OCI-LY7 (cell line): ENCODE data around the gene CLSTN2. TPM values are rescaled to one million over a fixed set of nuclear protein-coding genes. Genes with fewer than 3 reads are reported as not detected.

Experiments used
- BruUV-seq: library from RNA; stranded (reverse); fragments of 400-500 nt; replicated peaks from 2 replicates; lab custom pipeline; 2021; lab: Mats Ljungman, UMichigan
- CTCF ChIA-PET: fragments of 300-600 bp; sonication (Branson Sonifier 250); formaldehyde crosslinking; loops from one replicate; lab custom pipeline; 2022; ENCODE audit warnings: antibody characterized with exemption; ENCODE audit not compliant: unreplicated experiment; lab: Charles Lee
- POLR2A ChIA-PET: fragments of 300-600 bp; sonication (Branson Sonifier 250); formaldehyde crosslinking; loops from one replicate; lab custom pipeline; 2022; ENCODE audit warnings: antibody characterized with exemption; lab: Charles Lee
- DNase-seq: peaks from one replicate; pipeline ENCODE4 v3.0.0-alpha.2; 2015; ENCODE audit warnings: low spot score
- H2AFZ ChIP-seq: fragments of 200-600 bp; sonication (generic), shearing (Covaris generic); 2 replicates; pipeline ENCODE4 v1.6.1; 2014; ENCODE audit warnings: mild to moderate bottlenecking, antibody characterized with exemption, low read length, moderate library complexity
- H3K27ac ChIP-seq: fragments of 200-600 bp; sonication (generic); 2 replicates; pipeline ENCODE4 v1.5.1; 2014; ENCODE audit warnings: mixed run types, low read depth, mild to moderate bottlenecking, moderate library complexity, low read length, inconsistent platforms; ENCODE audit not compliant: poor library complexity, severe bottlenecking
- H3K36me3 ChIP-seq: fragments of 200-600 bp; sonication (generic); 2 replicates; pipeline ENCODE4 v1.6.1; 2014; ENCODE audit warnings: mild to moderate bottlenecking, antibody characterized with exemption, low read length, moderate library complexity, mixed read lengths; ENCODE audit not compliant: insufficient read depth
- H3K4me1 ChIP-seq: fragments of 200-600 bp; sonication (generic); 2 replicates; pipeline ENCODE4 v1.5.1; 2014; ENCODE audit warnings: mild to moderate bottlenecking, low read length; ENCODE audit not compliant: insufficient read depth, poor library complexity, severe bottlenecking
- H3K4me2 ChIP-seq: fragments of 200-600 bp; sonication (generic); 2 replicates; pipeline ENCODE4 v1.6.1; 2014; ENCODE audit warnings: mild to moderate bottlenecking, low read length
- H3K4me3 ChIP-seq: fragments of 200-600 bp; sonication (generic); 2 replicates; pipeline ENCODE4 v1.5.1; 2014; ENCODE audit warnings: mild to moderate bottlenecking, low read depth, low read length; ENCODE audit not compliant: poor library complexity, severe bottlenecking
- H3K79me2 ChIP-seq: fragments of 200-600 bp; sonication (generic); 2 replicates; pipeline ENCODE4 v1.6.1; 2016; ENCODE audit warnings: low read depth, mild to moderate bottlenecking, low read length, moderate library complexity, mixed read lengths; ENCODE audit not compliant: insufficient read depth
- H3K9me2 ChIP-seq: fragments of 200-600 bp; sonication (generic); 2 replicates; pipeline ENCODE4 v1.6.1; 2016; ENCODE audit warnings: mild to moderate bottlenecking, low read length, mixed read lengths; ENCODE audit not compliant: insufficient read depth
- H3K9me3 ChIP-seq: fragments of 200-600 bp; sonication (generic); 2 replicates; pipeline ENCODE4 v1.6.1; 2014; ENCODE audit warnings: mild to moderate bottlenecking, mixed run types, low read length, mixed read lengths
- H4K20me1 ChIP-seq: fragments of 200-600 bp; sonication (generic); 2 replicates; pipeline ENCODE4 v1.6.1; 2014; ENCODE audit warnings: mild to moderate bottlenecking, antibody characterized with exemption, low read length, moderate library complexity, mixed read lengths; ENCODE audit not compliant: insufficient read depth
- EZH2phosphoT487 ChIP-seq: fragments of 200-600 bp; sonication (generic); IDR thresholded peaks from 2 replicates; pipeline ENCODE4 v1.6.1; 2018; ENCODE audit warnings: low read depth, borderline replicate concordance, mild to moderate bottlenecking, mixed run types, antibody characterized with exemption, low read length, moderate library complexity, mixed read lengths
- intact Hi-C: fragments of 100-400 bp; cut with micrococcal nuclease; formaldehyde crosslinking; loops from one replicate; pipeline ENCODE4 v1.10.0; 2022; ENCODE audit not compliant: unreplicated experiment
- total RNA-seq, 2 experiments: library from RNA; depleted of rRNA in 1 of 2; stranded (reverse); fragments of >200 nt in 1 of 2; shearing (Covaris generic) in 1 of 2; gene quantifications; 2 replicates each; pipeline ENCODE4 v1.2.3, GENCODE V29; 2014 to 2022
- TF ChIP-seq, protein P1 (sequence below): fragments of 200-600 bp; sonication (generic); conservative IDR thresholded peaks from 2 replicates; pipeline ENCODE4 v1.5.1; 2014; ENCODE audit warnings: mild to moderate bottlenecking, antibody characterized with exemption, low read length, moderate library complexity, mixed read lengths

Gene CLSTN2
- total RNA-seq, 2 experiments from 2014 or later: not detected

DNA sequence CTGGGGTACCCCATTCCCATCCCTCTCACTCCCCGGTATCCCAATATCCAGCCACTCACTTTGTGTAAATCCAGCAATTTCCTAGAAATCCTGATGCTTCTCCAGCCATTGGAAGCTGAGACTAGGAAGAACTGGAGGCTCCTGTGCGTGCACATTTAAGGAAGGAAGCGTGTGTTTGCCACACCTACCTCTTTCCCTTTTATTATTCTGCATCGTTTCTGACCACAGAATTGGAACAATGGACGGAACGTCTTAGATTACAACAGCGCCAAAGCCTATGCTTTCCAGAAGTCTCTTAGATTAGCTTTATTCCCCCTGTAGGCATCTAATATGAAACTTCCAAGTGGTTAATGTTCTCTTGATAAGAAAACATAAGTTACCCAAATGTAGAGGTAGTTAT, 508.1 kb downstream of the CLSTN2 start:
- H3K9me3 ChIP-seq: no peaks in the 10 kb centered on the region
- ChIA-PET POLR2A (no interaction called here), CTCF (no interaction called here)
- no peak overlapping the region for H2AFZ ChIP-seq
- H3K9me2 ChIP-seq: no peaks in the 10 kb centered on the region
- no peak overlapping the region for H3K4me2 ChIP-seq
- no peak for DNase-seq
- H3K4me1 ChIP-seq: no peaks in the 10 kb centered on the region
- H3K27ac ChIP-seq: no peak overlapping the region
- H3K36me3 ChIP-seq: no peaks in the 10 kb centered on the region
- no peak overlapping the region for H3K4me3 ChIP-seq
- H4K20me1 ChIP-seq: no peaks in the 10 kb centered on the region; the same call in 1 of the 2 replicates
- BruUV-seq: no TSS peak
- intact Hi-C loops: no loop called here
- no peaks in the 10 kb centered on the region for H3K79me2 ChIP-seq
- TF ChIP-seq, protein P1, sequence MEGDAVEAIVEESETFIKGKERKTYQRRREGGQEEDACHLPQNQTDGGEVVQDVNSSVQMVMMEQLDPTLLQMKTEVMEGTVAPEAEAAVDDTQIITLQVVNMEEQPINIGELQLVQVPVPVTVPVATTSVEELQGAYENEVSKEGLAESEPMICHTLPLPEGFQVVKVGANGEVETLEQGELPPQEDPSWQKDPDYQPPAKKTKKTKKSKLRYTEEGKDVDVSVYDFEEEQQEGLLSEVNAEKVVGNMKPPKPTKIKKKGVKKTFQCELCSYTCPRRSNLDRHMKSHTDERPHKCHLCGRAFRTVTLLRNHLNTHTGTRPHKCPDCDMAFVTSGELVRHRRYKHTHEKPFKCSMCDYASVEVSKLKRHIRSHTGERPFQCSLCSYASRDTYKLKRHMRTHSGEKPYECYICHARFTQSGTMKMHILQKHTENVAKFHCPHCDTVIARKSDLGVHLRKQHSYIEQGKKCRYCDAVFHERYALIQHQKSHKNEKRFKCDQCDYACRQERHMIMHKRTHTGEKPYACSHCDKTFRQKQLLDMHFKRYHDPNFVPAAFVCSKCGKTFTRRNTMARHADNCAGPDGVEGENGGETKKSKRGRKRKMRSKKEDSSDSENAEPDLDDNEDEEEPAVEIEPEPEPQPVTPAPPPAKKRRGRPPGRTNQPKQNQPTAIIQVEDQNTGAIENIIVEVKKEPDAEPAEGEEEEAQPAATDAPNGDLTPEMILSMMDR: no peak
- no peak for TF ChIP-seq EZH2phosphoT487

DNA sequence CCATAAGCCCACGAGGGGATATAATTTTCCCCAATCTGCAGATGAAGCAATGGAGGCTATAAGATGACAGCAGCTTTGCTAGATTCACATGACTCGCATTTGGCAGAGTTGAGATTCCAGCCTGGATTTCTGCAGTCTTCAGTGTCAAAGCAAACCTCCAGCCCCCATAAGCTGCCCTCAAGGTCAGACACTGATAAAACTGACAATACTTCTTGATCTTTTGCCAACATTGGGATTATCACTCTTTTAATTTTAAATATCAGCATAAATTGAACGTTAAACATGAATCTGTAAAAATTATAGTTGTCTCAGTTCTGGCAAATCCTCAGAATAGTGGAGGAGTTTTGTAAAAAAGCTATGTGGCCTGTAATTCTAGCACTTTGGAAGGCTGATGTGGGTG, 508.8 kb downstream of the CLSTN2 start:
- no TSS peak for BruUV-seq

DNA sequence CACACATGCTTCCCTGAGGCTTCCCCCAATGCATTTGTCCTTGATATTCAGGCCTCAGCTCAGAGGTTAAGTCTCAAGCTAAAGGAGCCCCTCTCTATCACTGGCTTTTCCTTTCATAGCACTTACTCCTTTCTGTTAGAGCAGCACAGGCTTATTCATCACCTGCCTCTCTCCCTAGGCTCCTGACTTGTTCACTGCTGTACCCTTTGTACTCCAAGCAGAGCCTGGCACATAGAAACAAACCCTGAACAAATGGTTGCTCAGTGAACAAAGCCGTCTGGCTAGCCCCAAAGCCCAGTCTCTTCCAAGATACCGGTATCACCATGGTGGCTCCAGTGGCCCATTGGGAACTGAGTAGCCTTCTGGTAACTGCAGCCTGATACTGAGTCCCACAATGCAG, 511.7 kb downstream of the CLSTN2 start:
- no peaks in the 10 kb centered on the region for H4K20me1 ChIP-seq
- no peaks in the 10 kb centered on the region for H3K9me3 ChIP-seq
- TF ChIP-seq EZH2phosphoT487: no peak
- TF ChIP-seq, protein P1: no peak
- no peak overlapping the region for H3K4me2 ChIP-seq
- no peaks in the 10 kb centered on the region for H3K9me2 ChIP-seq
- ChIA-PET POLR2A (no interaction called here), CTCF (no interaction called here)
- H3K36me3 ChIP-seq: no peaks in the 10 kb centered on the region
- H2AFZ ChIP-seq: no peak overlapping the region
- no peaks in the 10 kb centered on the region for H3K4me1 ChIP-seq
- no peaks in the 10 kb centered on the region for H3K79me2 ChIP-seq
- BruUV-seq: no TSS peak
- H3K4me3 ChIP-seq: no peak overlapping the region
- no peak overlapping the region for H3K27ac ChIP-seq
- intact Hi-C loops: no loop called here
- DNase-seq: no peak

More for the DNA sequence above, 508.8 kb downstream of the CLSTN2 start:
- Histone ChIP-seq H3K27ac (no peak overlapping the region), H4K20me1 (no peaks in the 10 kb centered on the region; the same call in 1 of the 2 replicates), H2AFZ (no peak overlapping the region), H3K4me1 (no peaks in the 10 kb centered on the region), H3K36me3 (no peaks in the 10 kb centered on the region), H3K9me3 (no peaks in the 10 kb centered on the region), H3K9me2 (no peaks in the 10 kb centered on the region), H3K79me2 (no peaks in the 10 kb centered on the region), H3K4me2 (no peak overlapping the region), H3K4me3 (no peak overlapping the region)
- intact Hi-C loops: no loop called here
- DNase-seq: no peak
- POLR2A ChIA-PET: interaction anchor here (1.1 kb wide), 1 partner anchor 78 kb away, joined by 3 read pairs; no protein-coding TSS in a partner anchor
- CTCF ChIA-PET: no interaction called here
- no peak for TF ChIP-seq EZH2phosphoT487
- TF ChIP-seq, protein P1: no peak
